Measurements from ENCODE around the gene KRT77.
"Not testable (repeated sequence)": the region's sequence is repeated elsewhere in the genome, so short reads cannot be mapped to it uniquely, and the experiment has no call there.

KRT77 gene

GRCh38 chr12:52677126-52677525, 26.2 kb downstream of the KRT77 start:
- FAIRE-seq (no peak), DNase-seq (ENCODE audit: low spot score) (no peak)

GRCh38 chr12:52676163-52676562, 27.2 kb downstream of the KRT77 start:
- no peak for DNase-seq (ENCODE audit: low spot score)
- no peak for FAIRE-seq

- FAIRE-seq (no peak), DNase-seq (ENCODE audit: low spot score) (no peak)
Measured at GRCh38 chr12:52675301-52675701, 28.0 kb downstream of the KRT77 start.

- FAIRE-seq (no peak), DNase-seq (ENCODE audit: low spot score) (no peak)
Measured at GRCh38 chr12:52674433-52674775, 28.9 kb downstream of the KRT77 start.

GRCh38 chr12:52673713-52674432, 29.5 kb downstream of the KRT77 start:
- no peak for DNase-seq (ENCODE audit: low spot score)
- no peak for FAIRE-seq

GRCh38 chr12:52673217-52673616, 30.1 kb downstream of the KRT77 start:
- no peak for FAIRE-seq
- DNase-seq (ENCODE audit: low spot score) = no peak

- FAIRE-seq = no peak
- no peak for DNase-seq (ENCODE audit: low spot score)
Measured at GRCh38 chr12:52672321-52672933, 30.9 kb downstream of the KRT77 start.

GRCh38 chr12:52670961-52671360, 32.4 kb downstream of the KRT77 start:
- no peak for DNase-seq (ENCODE audit: low spot score)
- FAIRE-seq = no peak

- DNase-seq (ENCODE audit: low spot score) = no peak
- no peak for FAIRE-seq
Measured at GRCh38 chr12:52670506-52670905, 32.8 kb downstream of the KRT77 start.

GRCh38 chr12:52669941-52670340, 33.4 kb downstream of the KRT77 start:
- DNase-seq (ENCODE audit: low spot score); FAIRE-seq: not testable (repeated sequence)

- DNase-seq (ENCODE audit: low spot score) = no peak
- no peak for FAIRE-seq
Measured at GRCh38 chr12:52669426-52669825, 33.9 kb downstream of the KRT77 start.

- FAIRE-seq = no peak
- no peak for DNase-seq (ENCODE audit: low spot score)
Measured at GRCh38 chr12:52667931-52668330, 35.4 kb downstream of the KRT77 start.

GRCh38 chr12:52667509-52667908, 35.8 kb downstream of the KRT77 start:
- FAIRE-seq (no peak), DNase-seq (ENCODE audit: low spot score) (no peak)

- DNase-seq (ENCODE audit: low spot score) (no peak), FAIRE-seq (no peak)
Measured at GRCh38 chr12:52666471-52666870, 36.9 kb downstream of the KRT77 start.

- DNase-seq (ENCODE audit: low spot score) (no peak), FAIRE-seq (no peak)
Measured at GRCh38 chr12:52663420-52663819, 39.9 kb downstream of the KRT77 start.

GRCh38 chr12:52662918-52663229, 40.5 kb downstream of the KRT77 start:
- no peak for DNase-seq (ENCODE audit: low spot score)
- no peak for FAIRE-seq

GRCh38 chr12:52662093-52662917, 41.0 kb downstream of the KRT77 start:
- DNase-seq (ENCODE audit: low spot score) (no peak), FAIRE-seq (no peak)

- no peak for FAIRE-seq
- no peak for DNase-seq (ENCODE audit: low spot score)
Measured at GRCh38 chr12:52661668-52662067, 41.7 kb downstream of the KRT77 start.

- DNase-seq (ENCODE audit: low spot score) (no peak), FAIRE-seq (no peak)
Measured at GRCh38 chr12:52660934-52661499, 42.3 kb downstream of the KRT77 start.

GRCh38 chr12:52659951-52660350, 43.4 kb downstream of the KRT77 start:
- FAIRE-seq (no peak), DNase-seq (ENCODE audit: low spot score) (no peak)

GRCh38 chr12:52659395-52659794, 43.9 kb downstream of the KRT77 start:
- DNase-seq (ENCODE audit: low spot score) (no peak), FAIRE-seq (no peak)

- FAIRE-seq = no peak
- no peak for DNase-seq (ENCODE audit: low spot score)
Measured at GRCh38 chr12:52658196-52658595, 45.1 kb downstream of the KRT77 start.

Measured in urothelium cell line (cell line).